IMR-90 (cell line): ENCODE results near the gene AQP12A.

Experiments used
- BHLHE40 ChIP-seq: fragments of 150-350 bp; IDR thresholded peaks from 2 replicates; pipeline ENCODE4 v1.6.1; 2016; ENCODE audit warnings: mild to moderate bottlenecking, low read depth, low read length
- CEBPB ChIP-seq: IDR thresholded peaks from 2 replicates; pipeline ENCODE4 v1.6.1; 2012; ENCODE audit warnings: low read depth, low read length, improper control_type of control experiment
- CTCF ChIP-seq: conservative IDR thresholded peaks from 2 replicates; pipeline ENCODE4 v1.5.1; 2012; ENCODE audit warnings: mild to moderate bottlenecking, low read depth, low read length, improper control_type of control experiment
- ELK1 ChIP-seq: fragments of 150-350 bp; IDR thresholded peaks from 2 replicates; pipeline ENCODE4 v1.6.1; 2016; ENCODE audit warnings: low read depth, mild to moderate bottlenecking, low read length, moderate library complexity, borderline replicate concordance
- NFE2L2 ChIP-seq: fragments of 150-350 bp; IDR thresholded peaks from 2 replicates; pipeline ENCODE4 v1.6.1; 2016; ENCODE audit warnings: low read depth, mild to moderate bottlenecking, low read length
- POLR2A ChIP-seq: IDR thresholded peaks from 2 replicates; pipeline ENCODE4 v1.6.1; 2012; ENCODE audit warnings: mild to moderate bottlenecking, low read depth, low read length
- RAD21 ChIP-seq: IDR thresholded peaks from 2 replicates; pipeline ENCODE4 v1.6.1; 2012; ENCODE audit warnings: low read length, improper control_type of control experiment
- RCOR1 ChIP-seq: IDR thresholded peaks from 2 replicates; pipeline ENCODE4 v1.6.1; 2012; ENCODE audit warnings: mild to moderate bottlenecking, low read length, improper control_type of control experiment; ENCODE audit not compliant: insufficient replicate concordance
- RFX5 ChIP-seq: IDR thresholded peaks from 2 replicates; pipeline ENCODE4 v1.8.0; 2012; ENCODE audit warnings: low read depth, mild to moderate bottlenecking, low read length, moderate library complexity
- SMC3 ChIP-seq: fragments of 150-350 bp; IDR thresholded peaks from 2 replicates; pipeline ENCODE4 v1.6.1; 2016; ENCODE audit warnings: low read depth, mild to moderate bottlenecking, antibody characterized with exemption, low read length, moderate library complexity

DNA sequence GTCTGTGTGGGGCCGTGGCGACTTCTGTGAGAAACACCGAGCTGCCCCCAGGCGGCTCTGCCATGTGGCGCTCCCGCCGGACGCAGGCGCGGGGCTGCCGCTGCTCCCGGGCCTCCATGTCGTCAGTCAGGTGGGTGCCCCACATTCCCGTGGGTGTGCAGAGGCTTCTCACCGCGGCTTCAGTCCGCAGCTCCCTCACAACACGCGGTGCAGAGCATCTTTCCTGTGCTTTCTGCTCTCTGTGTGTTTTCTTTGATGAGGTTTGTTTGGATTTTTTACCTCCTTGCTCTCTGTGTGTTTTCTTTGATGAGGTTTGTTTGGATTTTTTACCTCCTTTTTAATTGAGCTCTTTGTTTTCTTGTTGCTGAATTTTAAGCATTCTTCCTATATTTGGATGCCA is 13.0 kb downstream of the AQP12A start:
- TF ChIP-seq POLR2A (no peak), CTCF (no peak), BHLHE40 (no peak), RAD21 (no peak), RFX5 (no peak), CEBPB (no peak), NFE2L2 (no peak), ELK1 (no peak), RCOR1 (no peak), SMC3 (no peak)
